Heart left ventricle (tissue), 13 donors: ENCODE data around the gene NAA80.

Experiments used
- POLR2A ChIP-seq, 2 donors: fragments of 450-650 bp; IDR thresholded peaks; one replicate each; pipeline ENCODE4 v1.6.1; 2017; ENCODE audit warnings: antibody characterized with exemption in 2 of 2, mild to moderate bottlenecking in 2 of 2, moderate library complexity in 2 of 2
- TF ChIP-seq, protein P1 (sequence below), 12 donors: fragments of 200-600 bp; sonication (generic) in 4 of 12; IDR thresholded peaks; one replicate each; pipeline versions ENCODE4 v1.5.0 to v1.8.0; 2018 to 2022; ENCODE audit warnings: antibody characterized with exemption in 12 of 12, mild to moderate bottlenecking in 5 of 12
- donor health status: ischemic (EF 13 %, LVEDD 7.1; RV severe dilation, severe dysfunction).
- donor health status: DM: no; HTN: yes; CAD: no.
- donor health status: DM: no; HTN: no; CAD: no.
- donor health status: ischemic (EF 25% LVEDD 6.9; RV normal size, moderate dysfunction).
- donor health status: ischemic (EF 25% LVEDD 5.7; RV mildly dilated, moderate dysfunction).
- donor health status: ischemic (EF 35%, LVEDD 5.7; RV mildly dilated, moderate dysfunction).
- donor health status: nonischemic (EF 11% LVEDD 7.7; RV severe dilation, severe dysfunction).
- donor health status: DM: yes; HTN: yes; CAD: no.
- donor health status: PGD.
- donor health status: ischemic (EF 29% LVEDD 5.4; RV normal size, mild dysfunction).
- donor health status: nonischemic (EF 23%, LVEDD 6.1; RV moderate dilation, normal function).

DNA sequence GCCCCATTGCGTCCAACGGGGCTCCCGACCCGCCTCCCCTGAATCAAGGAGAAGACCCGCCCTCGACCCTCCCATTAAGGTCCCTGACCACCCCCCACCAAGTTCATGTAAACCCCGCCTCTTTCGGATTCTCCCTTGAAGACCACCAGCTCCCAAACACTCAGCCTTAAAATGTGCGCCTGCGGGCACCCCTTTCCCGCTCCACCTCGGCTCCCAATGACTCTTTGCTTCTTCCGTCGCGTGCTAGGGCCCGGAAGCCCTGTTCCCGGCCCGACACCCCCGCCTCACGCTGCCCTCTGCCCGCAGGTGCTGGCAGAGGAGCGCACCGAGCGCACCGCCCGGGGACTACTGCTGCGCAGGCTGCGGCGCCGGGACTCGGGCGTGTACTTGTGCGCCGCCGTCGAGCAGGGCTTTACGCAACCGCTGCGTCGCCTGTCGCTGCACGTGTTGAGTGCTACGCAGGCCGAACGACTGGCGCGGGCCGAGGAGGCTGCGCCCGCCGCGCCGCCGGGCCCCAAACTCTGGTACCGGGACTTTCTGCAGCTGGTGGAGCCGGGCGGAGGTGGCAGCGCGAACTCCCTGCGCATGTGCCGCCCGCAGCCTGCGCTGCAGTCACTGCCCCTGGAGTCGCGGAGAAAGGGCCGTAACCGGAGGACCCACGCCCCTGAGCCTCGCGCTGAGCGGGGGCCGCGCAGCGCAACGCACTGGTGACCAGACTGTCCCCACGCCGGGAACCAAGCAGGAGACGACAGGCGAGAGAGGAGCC lies 23.0 kb downstream of the NAA80 start:
- no peak for TF ChIP-seq POLR2A (IDR thresholded peaks at IDR 0.05)
- TF ChIP-seq, protein P1, sequence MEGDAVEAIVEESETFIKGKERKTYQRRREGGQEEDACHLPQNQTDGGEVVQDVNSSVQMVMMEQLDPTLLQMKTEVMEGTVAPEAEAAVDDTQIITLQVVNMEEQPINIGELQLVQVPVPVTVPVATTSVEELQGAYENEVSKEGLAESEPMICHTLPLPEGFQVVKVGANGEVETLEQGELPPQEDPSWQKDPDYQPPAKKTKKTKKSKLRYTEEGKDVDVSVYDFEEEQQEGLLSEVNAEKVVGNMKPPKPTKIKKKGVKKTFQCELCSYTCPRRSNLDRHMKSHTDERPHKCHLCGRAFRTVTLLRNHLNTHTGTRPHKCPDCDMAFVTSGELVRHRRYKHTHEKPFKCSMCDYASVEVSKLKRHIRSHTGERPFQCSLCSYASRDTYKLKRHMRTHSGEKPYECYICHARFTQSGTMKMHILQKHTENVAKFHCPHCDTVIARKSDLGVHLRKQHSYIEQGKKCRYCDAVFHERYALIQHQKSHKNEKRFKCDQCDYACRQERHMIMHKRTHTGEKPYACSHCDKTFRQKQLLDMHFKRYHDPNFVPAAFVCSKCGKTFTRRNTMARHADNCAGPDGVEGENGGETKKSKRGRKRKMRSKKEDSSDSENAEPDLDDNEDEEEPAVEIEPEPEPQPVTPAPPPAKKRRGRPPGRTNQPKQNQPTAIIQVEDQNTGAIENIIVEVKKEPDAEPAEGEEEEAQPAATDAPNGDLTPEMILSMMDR (IDR thresholded peaks at IDR 0.05) = no peak
